ENCODE results near the gene OPCML.

GRCh38 chr11:133506551-133507094 lies 25.7 kb downstream of the OPCML start:
- TF ChIP-seq CTCF (IDR thresholded peaks at IDR 0.05) (no peak), POLR2A (IDR thresholded peaks at IDR 0.05) (no peak)

Data from vagina (tissue), 2 donors.